Stimulated activated CD8-positive, alpha-beta memory T cell treated with anti-CD3 and anti-CD28 coated beads, Interleukin-15, amount 100 ng/mL, for 4 hours (primary cell): ENCODE measurements around the gene TRPM1.

Experiments
- DNase-seq, 2 donors: peaks; one replicate each; pipeline ENCODE4 v3.0.0-alpha.2; 2020; ENCODE audit warnings: low read depth in 2 of 2

The TRPM1 gene

DNA sequence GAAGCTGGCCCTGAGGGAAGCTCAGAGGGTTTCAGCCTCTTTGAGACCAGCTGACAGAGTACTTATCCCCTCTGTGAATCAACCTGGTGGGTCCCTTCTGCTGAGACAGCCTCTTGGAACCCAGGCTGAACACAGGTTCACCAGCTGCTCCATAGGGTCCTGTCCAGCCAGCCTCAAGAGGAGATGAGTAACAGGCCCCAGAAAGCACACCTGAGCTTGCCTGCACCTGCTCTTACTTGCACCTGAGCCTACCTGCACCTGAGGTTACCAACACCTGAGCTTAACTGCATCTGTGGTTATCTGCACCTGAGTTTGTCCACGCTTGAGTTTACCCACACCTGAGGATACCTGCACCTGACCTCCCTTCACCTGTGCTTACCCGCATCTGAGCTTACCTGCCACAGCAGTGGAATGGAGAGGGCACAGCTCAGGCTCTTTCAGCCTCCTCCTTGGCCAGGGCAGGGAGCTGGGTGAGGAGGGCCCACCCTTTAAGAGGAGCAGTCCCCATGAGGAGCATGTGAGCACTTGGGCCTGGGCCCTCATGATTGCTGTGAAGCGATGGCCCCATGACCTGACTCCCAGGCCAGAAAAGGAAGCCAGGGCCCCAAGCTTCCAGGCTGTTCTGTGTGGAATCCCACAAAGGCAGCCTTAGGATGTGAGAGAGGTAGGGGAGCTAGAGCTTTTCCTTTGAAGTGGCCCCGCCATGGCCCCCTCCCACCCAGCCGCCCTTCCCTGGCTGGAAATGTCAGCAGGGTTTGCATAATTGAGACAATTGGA, at the start of gene TRPM1:
Gene TRPM1 (minus strand): TSS at position 464 of the 777 bp plus-strand sequence. CDS start 20,370 bp downstream, outside the sequence.
- no peak for DNase-seq

DNA sequence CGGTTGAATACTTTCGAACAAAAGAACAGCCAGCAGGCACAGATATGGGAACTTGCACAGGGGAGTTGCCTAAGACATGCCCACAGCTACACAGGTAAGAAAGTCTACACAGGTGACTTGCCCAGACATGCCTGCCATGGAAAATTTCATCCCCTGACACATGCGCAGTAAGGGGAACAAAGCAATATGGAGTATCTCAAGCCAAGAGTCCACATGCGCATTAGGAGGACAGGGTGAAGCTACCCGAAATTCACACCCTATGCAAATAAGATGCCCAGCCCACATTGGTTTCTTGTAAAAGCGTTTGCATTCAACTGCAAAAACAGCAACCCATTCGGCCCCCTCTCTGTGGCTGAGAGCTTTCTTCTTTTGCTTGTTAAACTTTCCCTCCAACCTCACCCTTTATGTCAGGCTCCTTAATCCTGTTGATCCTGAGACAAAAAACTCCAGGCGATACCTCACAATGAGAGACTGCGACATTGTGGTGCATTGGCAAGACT, 49.3 kb upstream of the TRPM1 start:
- DNase-seq = no peak

- DNase-seq = no peak
These were observed 48.5 kb upstream of the TRPM1 start for GRCh38 chr15:31149987-31150386.

DNA sequence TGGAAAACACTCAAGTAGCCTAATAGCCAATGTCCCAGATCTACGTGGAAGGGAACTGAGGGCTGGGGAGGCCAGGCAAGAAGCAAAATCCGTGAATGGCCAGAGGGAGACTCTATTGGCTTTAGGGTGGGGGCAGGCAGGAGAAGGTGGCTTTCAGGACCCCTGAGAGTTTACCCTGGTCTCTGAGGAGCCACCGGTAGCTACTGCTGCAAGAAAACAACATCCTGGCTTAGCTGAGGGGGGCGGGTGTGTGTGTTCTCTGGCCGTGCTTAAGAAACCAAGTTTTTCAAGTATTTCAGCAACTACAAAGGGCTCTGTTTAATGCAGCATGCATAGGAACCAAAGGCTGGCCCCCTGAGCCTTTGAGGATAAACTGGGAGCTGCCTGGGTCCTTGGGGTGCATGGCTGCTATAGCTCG, 47.6 kb upstream of the TRPM1 start:
- no peak for DNase-seq

DNA sequence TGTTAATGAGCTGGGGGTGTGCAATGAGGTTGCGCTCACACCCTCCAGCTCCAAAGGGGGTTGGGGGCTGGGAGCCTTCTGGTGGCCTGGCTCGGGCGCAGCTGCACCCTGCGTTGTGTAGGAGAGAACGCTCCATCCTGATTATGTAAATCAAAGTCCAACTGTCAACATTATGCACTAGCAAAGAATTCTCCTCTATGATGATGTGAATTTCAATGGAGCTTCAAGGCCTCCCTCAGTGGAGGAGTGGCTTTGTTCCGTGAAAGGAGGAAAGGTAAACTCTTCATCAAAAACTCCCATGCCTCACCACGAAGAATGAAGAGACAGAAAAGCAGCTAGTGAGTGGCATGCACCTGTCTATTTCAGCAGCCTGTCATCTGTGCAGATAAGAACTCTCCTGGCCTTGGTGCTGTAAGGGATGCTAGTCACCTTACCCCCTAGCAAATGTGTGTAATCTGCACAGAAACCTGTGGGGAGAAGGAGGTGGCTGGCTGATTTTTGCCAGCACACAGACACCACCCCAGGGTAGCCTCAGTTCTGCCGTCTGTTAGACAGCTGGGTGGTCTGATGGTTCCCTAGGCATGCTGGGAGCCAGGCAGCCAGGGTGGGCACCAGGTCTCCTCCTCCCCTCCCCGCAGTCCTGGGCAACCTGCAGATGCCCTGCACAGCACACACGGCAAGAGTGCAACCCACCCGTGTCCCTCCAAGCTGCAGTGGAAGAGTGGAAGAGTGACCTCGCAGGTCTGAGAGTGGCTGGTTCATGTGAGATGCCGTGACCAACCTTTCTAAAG, 47.0 kb upstream of the TRPM1 start:
- no peak for DNase-seq

GRCh38 chr15:31147944-31148296, 46.4 kb upstream of the TRPM1 start:
- no peak for DNase-seq

DNA sequence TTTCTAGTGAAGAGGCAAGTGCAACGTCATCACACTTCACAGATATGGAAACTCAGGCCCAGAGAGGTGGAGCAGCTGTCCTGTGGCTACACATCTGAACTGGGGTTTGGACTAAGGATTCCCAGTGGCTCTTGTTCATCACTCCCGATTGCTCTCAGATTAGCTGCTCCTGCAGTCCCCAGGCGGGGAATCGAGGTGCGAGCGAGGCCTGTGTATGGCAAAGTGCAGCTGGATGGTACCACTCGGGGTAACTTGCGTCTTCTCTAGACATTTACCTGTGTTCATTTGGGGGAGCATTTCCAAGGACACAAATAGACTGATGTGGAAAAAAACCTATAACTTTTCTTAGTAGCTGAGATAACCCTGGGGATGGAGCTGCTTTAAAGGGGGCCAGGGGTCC, 45.9 kb upstream of the TRPM1 start:
- no peak for DNase-seq

DNA sequence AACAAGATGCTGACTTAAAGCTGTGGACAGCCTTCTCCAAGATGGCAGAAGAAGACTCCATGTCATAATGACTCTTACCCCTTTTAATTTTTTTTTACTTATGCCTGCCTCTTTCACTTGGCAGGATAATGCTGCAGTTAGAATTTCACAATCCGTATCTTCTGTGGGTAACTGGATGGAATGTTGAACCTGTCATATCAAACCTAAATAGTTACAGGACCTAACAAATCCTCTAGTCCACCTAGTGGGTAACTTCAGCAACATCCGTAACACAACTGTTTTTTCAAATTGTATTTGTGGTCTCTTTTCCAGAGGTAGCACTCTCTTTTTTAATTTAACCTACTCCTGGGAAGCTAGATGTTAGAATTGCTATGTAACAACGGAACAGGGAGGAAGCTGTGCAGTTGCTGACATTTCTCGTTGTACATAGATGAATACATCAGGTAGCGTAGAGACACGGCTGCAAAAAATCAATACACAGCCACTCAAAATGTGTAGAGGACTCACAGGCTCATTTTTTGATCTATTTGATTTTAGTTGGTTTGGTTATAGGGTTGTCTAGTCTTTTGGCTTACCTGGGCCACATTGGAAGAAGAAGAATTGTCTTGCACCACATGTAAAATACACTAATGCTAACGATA, 43.9 kb upstream of the TRPM1 start:
- DNase-seq = no peak

GRCh38 chr15:31141792-31142191, 40.3 kb upstream of the TRPM1 start:
- DNase-seq = no peak

- no peak for DNase-seq
These were observed 35.2 kb upstream of the TRPM1 start for GRCh38 chr15:31136607-31137328.

DNA sequence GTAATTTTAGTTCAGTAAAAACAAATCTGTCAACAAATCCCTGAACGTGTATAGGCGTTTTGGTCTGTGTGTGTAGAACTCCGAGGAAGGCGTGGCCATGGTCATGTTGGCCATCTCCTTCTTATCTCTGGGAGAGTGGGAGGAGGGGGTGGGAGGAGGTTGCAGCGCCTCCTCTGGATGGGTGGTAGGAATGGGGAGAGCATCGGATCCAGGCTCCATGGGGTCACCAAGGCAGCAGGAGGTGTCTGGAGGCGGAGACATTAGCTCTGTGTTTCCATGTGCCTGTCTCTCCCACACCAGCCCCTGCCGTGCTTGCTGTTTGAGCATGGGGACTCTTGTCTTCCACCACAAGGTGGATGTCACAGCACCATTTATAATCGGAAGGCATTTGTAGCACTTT, 34.5 kb upstream of the TRPM1 start:
- DNase-seq = no peak

DNA sequence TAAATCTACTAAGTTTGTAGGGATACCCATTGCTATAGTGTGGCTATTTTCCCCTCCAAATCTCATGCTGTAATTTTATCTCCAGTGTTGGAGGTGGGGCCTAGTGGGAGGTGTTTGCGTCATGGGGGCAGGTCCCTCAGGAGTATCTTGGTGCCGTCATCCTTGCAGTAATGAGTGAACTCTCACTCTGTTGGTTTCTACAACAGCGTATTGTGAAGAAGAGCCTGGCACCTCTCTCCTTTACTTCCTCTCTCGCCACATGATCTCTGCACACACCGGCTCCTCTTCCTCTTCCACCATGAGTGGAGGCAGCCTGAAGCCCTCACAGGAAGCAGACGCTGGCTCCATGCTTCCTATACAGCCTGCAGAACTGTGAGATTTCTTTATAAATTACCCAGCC, 34.0 kb upstream of the TRPM1 start:
- DNase-seq = no peak

DNA sequence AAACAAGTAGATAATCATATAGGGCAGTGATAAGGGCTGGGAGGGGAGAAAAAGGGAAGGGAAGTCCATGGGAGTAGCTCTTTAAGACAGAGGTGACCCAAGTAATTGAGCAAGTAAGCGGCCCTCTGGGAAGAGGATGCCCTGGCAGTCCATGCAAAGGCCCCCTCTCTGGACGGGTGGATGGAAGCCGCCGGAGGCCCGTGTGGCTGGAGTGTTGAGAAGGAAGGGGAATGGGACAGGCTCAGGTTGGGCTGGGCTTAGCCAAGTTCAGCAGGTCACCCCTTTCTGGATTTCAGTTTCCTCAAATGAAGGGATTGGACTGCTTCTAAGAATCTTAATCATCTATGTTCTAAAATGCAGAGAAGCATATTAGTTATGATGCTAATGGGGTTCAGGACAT, 32.4 kb upstream of the TRPM1 start:
- no peak for DNase-seq

DNA sequence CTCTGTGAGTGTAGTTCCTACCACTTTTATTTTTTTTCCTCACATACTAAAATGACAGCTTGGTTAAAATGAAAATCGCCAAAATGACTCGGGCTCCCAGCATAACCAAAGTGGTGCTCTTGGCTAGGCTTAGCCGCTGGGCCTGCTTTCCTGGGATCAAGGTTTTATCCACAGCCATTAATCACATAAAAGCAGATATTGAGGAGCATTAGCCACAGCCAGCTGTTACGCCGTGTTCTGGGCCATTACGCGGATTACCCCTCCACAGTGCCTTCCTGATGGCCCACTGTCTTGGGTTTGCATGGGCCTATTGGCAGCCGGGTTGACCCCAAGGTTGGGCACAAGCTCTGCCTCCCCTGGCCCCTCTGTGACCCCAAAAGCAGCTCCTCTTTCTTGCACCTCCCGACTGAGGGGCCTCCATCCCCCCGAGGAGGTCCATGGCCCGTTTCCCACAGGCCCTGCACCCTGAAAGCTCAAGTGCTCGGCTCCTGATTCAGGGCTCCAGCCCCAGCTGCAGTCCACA, 30.4 kb upstream of the TRPM1 start:
- DNase-seq = no peak

DNA sequence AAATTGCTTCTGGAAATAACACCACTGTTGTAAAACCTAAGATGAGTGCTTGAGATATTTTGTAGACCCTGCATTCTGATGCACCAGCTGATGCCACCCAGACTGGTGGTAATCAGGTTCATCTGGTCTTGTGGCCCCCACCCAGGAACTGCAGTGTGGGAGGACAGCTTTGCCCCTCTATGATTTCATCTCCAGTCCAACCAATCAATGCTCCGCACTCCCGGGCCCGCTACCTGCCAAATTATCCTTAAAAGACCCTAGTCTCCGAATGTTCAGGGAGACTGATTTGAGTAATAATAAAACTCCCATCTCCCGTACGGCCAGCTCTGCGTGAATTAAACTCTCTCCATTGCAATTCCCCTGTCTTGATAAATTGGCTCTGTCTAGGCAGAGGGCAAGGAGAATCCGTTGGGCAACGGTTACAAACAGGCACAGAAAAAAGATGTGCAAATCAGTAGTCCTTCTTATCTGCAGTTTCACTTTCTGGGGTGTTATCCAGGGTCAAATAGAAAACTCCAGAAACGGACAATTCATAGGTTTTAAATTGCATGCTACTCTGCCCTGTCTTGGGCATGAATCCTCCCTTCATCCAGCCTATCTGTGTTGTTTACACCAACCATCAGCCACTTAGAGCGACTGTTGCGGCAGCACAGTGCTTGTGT, 29.2 kb upstream of the TRPM1 start:
- DNase-seq = no peak

GRCh38 chr15:31129769-31130303, 28.3 kb upstream of the TRPM1 start:
- DNase-seq = no peak

DNA sequence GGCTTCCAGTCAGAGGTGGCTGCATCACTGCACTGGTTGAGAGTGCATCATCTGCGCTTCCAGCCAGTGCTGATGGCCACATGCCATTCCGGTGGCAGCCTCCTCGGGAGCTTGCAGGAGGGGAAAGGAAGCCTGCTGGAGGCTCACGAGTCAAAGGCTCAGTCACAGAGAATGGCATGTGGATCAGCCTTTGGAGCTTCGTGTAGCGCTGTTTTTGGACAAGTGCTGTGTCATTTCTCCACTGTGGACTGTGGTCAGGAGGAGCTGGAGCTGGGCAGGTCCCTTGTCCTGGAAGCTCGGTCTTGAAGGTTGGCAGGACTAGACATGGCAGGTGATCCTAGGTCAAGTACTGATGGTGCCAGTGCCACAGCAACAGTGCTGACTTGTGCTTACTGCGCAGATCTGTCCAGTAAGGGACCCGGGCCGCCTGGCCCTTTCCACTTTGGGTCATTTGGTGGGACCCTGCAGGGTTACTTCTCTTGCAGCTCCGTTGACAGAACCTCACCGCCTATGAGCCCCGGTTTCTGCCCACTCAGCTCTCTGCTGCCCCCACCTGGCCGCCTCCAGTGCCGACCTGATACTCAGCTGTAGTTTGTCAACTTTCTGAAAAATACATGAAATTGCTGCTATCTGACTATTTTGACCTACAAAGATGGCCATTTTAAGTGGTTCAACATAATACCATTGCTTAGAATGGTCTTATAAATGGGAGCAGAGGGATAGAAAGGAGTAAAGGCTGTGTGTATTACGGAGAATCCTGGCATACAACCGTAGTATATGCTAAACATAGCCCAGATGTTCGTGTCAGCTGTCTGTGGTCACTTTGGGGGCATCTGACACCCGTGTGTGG, 27.6 kb upstream of the TRPM1 start:
- DNase-seq = peak; percentile 32 to 36

- DNase-seq = no peak
These were observed 27.0 kb upstream of the TRPM1 start for GRCh38 chr15:31128477-31128876.

- DNase-seq = no peak
These were observed 26.2 kb upstream of the TRPM1 start for GRCh38 chr15:31127596-31128261.
